Activated CD8-positive, alpha-beta memory T cell treated with anti-CD3 and anti-CD28 coated beads for 4 hours (primary cell): Measurements from ENCODE around the gene OBSL1.

Source experiments
- DNase-seq, 2 donors: peaks; one replicate each; pipeline ENCODE4 v3.0.0-alpha.2; 2020; ENCODE audit warnings: low read depth in 2 of 2

Gene OBSL1

GRCh38 chr2:219571311-219572236, at the start of gene OBSL1:
TSS of gene OBSL1 (minus strand) at chr2:219571539. CDS start at chr2:219571232, 307 bp downstream.
- no peak for DNase-seq

- no peak for DNase-seq
Observed at GRCh38 chr2:219620546-219620945, 49.2 kb upstream of the OBSL1 start.

GRCh38 chr2:219619235-219619634, 47.9 kb upstream of the OBSL1 start:
- DNase-seq = no peak

- DNase-seq = no peak
Observed at GRCh38 chr2:219618733-219619122, 47.4 kb upstream of the OBSL1 start.

GRCh38 chr2:219616550-219616949, 45.2 kb upstream of the OBSL1 start:
- no peak for DNase-seq

GRCh38 chr2:219615894-219616293, 44.6 kb upstream of the OBSL1 start:
- no peak for DNase-seq

GRCh38 chr2:219615036-219615435, 43.7 kb upstream of the OBSL1 start:
- DNase-seq = no peak

- no peak for DNase-seq
Observed at GRCh38 chr2:219614076-219614860, 42.9 kb upstream of the OBSL1 start.

- DNase-seq = no peak
Observed at GRCh38 chr2:219613461-219614070, 42.2 kb upstream of the OBSL1 start.

GRCh38 chr2:219612577-219613286, 41.4 kb upstream of the OBSL1 start:
- no peak for DNase-seq

- no peak for DNase-seq
Observed at GRCh38 chr2:219611866-219612576, 40.7 kb upstream of the OBSL1 start.

- no peak for DNase-seq
Observed at GRCh38 chr2:219611306-219611705, 40.0 kb upstream of the OBSL1 start.

- no peak for DNase-seq
Observed at GRCh38 chr2:219609149-219609750, 37.9 kb upstream of the OBSL1 start.

- no peak for DNase-seq
Observed at GRCh38 chr2:219608399-219608964, 37.1 kb upstream of the OBSL1 start.

- DNase-seq = no peak
Observed at GRCh38 chr2:219607931-219608330, 36.6 kb upstream of the OBSL1 start.

- DNase-seq = no peak
Observed at GRCh38 chr2:219605607-219605954, 34.2 kb upstream of the OBSL1 start.

GRCh38 chr2:219603771-219604170, 32.4 kb upstream of the OBSL1 start:
- no peak for DNase-seq

- DNase-seq = no peak
Observed at GRCh38 chr2:219598308-219599078, 27.2 kb upstream of the OBSL1 start.

GRCh38 chr2:219597552-219598307, 26.4 kb upstream of the OBSL1 start, which contains the start of gene STK11IP:
TSS of gene STK11IP (plus strand) at chr2:219597857. CDS start at chr2:219598120, 263 bp downstream.
- peak; percentile 81 to 82 for DNase-seq
